Fibroblast of mammary gland (primary cell): Measurements from ENCODE around the gene ME1.
"Not testable (repeated sequence)": the region's sequence is repeated elsewhere in the genome, so short reads cannot be mapped to it uniquely, and the experiment has no call there.

Source experiments
- DNase-seq: peaks from one replicate; pipeline ENCODE4 v3.0.0-alpha.2; 2010; ENCODE audit warnings: low read depth
- H3K4me3 ChIP-seq: 2 replicates; pipeline ENCODE4 v1.5.1; 2011; ENCODE audit warnings: low read depth, mild to moderate bottlenecking, low read length, moderate library complexity; ENCODE audit not compliant: control insufficient read depth
- CTCF ChIP-seq: conservative IDR thresholded peaks from 2 replicates; pipeline ENCODE4 v1.5.1; 2011; ENCODE audit warnings: low read depth, low read length, inconsistent platforms; ENCODE audit not compliant: control insufficient read depth, insufficient read depth

Gene ME1

GRCh38 chr6:83307849-83308248 lies 123.0 kb downstream of the ME1 start:
- no peak for DNase-seq
- H3K4me3 ChIP-seq, result no peak overlapping the region
- TF ChIP-seq CTCF, result no peak

GRCh38 chr6:83303426-83303825 lies 127.4 kb downstream of the ME1 start:
- H3K4me3 ChIP-seq, result no peak overlapping the region
- no peak for TF ChIP-seq CTCF
- peak; percentile 68 for DNase-seq

GRCh38 chr6:83294676-83295075 lies 136.2 kb downstream of the ME1 start:
- no peak overlapping the region for H3K4me3 ChIP-seq
- no peak for DNase-seq
- TF ChIP-seq CTCF, result no peak

GRCh38 chr6:83292900-83293843 lies 137.7 kb downstream of the ME1 start:
- no peak for TF ChIP-seq CTCF

GRCh38 chr6:83287298-83287697 lies 143.6 kb downstream of the ME1 start:
- not testable (repeated sequence) for DNase-seq, H3K4me3 ChIP-seq

More at GRCh38 chr6:83292900-83293843, 137.7 kb downstream of the ME1 start:
- DNase-seq, result no peak
- no peak overlapping the region for H3K4me3 ChIP-seq

GRCh38 chr6:83285917-83286316 lies 144.9 kb downstream of the ME1 start:
- H3K4me3 ChIP-seq, result no peak overlapping the region
- no peak for DNase-seq
- TF ChIP-seq CTCF, result no peak

- H3K4me3 ChIP-seq, result no peak overlapping the region
- TF ChIP-seq CTCF, result no peak
- peak; percentile 54 for DNase-seq
These were observed 157.3 kb downstream of the ME1 start for GRCh38 chr6:83273596-83273995.
